ENCODE results near the gene CLIC6. TPM values are rescaled to one million over a fixed set of nuclear protein-coding genes. Genes with fewer than 3 reads are reported as not detected.

CLIC6 gene
- total and polyA plus RNA-seq, 2 of the 4 experiments (the other 2 are of a cell fraction), result not detected

- peaks cover 3% of the 10 kb centered on the region; the same call in 1 of the 2 replicates for H3K9me1 ChIP-seq (ENCODE audit: insufficient read depth, low read length)
- no peaks in the 10 kb centered on the region for H4K20me1 ChIP-seq (ENCODE audit: insufficient read depth, low read length)
- no peak overlapping the region for H2BK5ac ChIP-seq (ENCODE audit: low read depth, low read length, poor library complexity, severe bottlenecking)
- peaks cover 3% of the 10 kb centered on the region; the same call in 1 of the 2 replicates for H3K4me1 ChIP-seq (ENCODE audit: control insufficient read depth, insufficient read depth, low read length)
- CTCF ChIA-PET, result interaction anchor here (1.0 kb wide), 1 partner anchor 15 kb away, joined by 3 read pairs; no protein-coding TSS in a partner anchor
- no peak overlapping the region for H3K4me2 ChIP-seq (ENCODE audit: low read depth, low read length)
- no peaks in the 10 kb centered on the region for H3K36me3 ChIP-seq (ENCODE audit: control insufficient read depth, insufficient read depth, low read length)
- ATAC-seq (ENCODE audit: low read depth) (no peak), DNase-seq (no peak)
- no peak overlapping the region for H2AK5ac ChIP-seq (ENCODE audit: low read depth, low read length)
- dilution Hi-C loops (cut with HindIII; ENCODE audit: low sequenced_read_pairs, unreplicated experiment), result no loop called here
- POLR2A ChIA-PET (ENCODE audit: unreplicated experiment), result no interaction called here
- TF ChIP-seq MAFK (IDR thresholded peaks at IDR 0.05; ENCODE audit: low read depth, low read length) (no peak), CEBPB (IDR thresholded peaks at IDR 0.05; ENCODE audit: low read depth, low read length) (no peak), NFE2L2 (IDR thresholded peaks at IDR 0.05; ENCODE audit: low read depth, low read length) (no peak), ELK1 (IDR thresholded peaks at IDR 0.05; ENCODE audit: borderline replicate concordance, low read depth, low read length) (no peak), SMC3 (IDR thresholded peaks at IDR 0.05; ENCODE audit: low read depth, low read length) (no peak), MAZ (IDR thresholded peaks at IDR 0.05; ENCODE audit: borderline replicate concordance, low read depth, low read length) (no peak), CHD1 (IDR thresholded peaks at IDR 0.05; ENCODE audit: low read depth, low read length) (no peak), BHLHE40 (IDR thresholded peaks at IDR 0.05; ENCODE audit: low read depth, low read length) (no peak), POLR2A (IDR thresholded peaks at IDR 0.05; ENCODE audit: low read depth, low read length) (no peak), RFX5 (IDR thresholded peaks at IDR 0.05; ENCODE audit: low read depth, low read length) (no peak), FOS (IDR thresholded peaks at IDR 0.05; ENCODE audit: low read depth, low read length) (no peak)
- H3K18ac ChIP-seq (ENCODE audit: low read depth, low read length), result no peak overlapping the region
- H2BK15ac ChIP-seq (ENCODE audit: low read depth, low read length), result no peak overlapping the region
- no peak overlapping the region for H2BK20ac ChIP-seq (ENCODE audit: low read depth, low read length)
- peaks cover 35% of the 10 kb centered on the region for H3K27me3 ChIP-seq (ENCODE audit: control insufficient read depth, insufficient read depth, low read length)
- intact Hi-C loops (cut with micrococcal nuclease), result no loop called here
- H2AFZ ChIP-seq (replicated peaks; ENCODE audit: low read length, poor library complexity), result no peak overlapping the region
- no peak overlapping the region for H2BK120ac ChIP-seq (ENCODE audit: low read depth, low read length)
- no peak overlapping the region for H3K4me3 ChIP-seq (ENCODE audit: insufficient read depth, low read depth, low read length)
- in situ Hi-C loops (cut with MboI; ENCODE audit: low sequenced_read_pairs), result loop anchor here (25.0 kb wide), 2 partner anchors 682 to 1207 kb away; no protein-coding TSS in a partner anchor
- H3K79me1 ChIP-seq (ENCODE audit: low read depth in 1 of 2, low read length in 2 of 2), result no peaks in the 10 kb centered on the region
- H3K27ac ChIP-seq (ENCODE audit: insufficient read depth, low read length), result no peak overlapping the region
- no peak overlapping the region for H3K23ac ChIP-seq (ENCODE audit: low read depth, low read length)
- no peak overlapping the region for H3K9ac ChIP-seq (ENCODE audit: low read depth, low read length)
- H3K9me3 ChIP-seq (ENCODE audit: control insufficient read depth, insufficient read depth, low read length), result no peaks in the 10 kb centered on the region
- BruUV-seq (replicated peaks), result no TSS peak
- no peak overlapping the region for H3K4ac ChIP-seq (ENCODE audit: low read depth, low read length)
- H3K14ac ChIP-seq (replicated peaks; ENCODE audit: low read depth, low read length), result no peak overlapping the region
- WGBS, 2 experiments (ENCODE audit: extremely low coverage in 2 of 2, insufficient read length in 1 of 2), result 80% methylated on average over 2 of the region's 7 CpGs; no CpG with 5 or more reads in 1 of the 2 experiments
- no peak overlapping the region for H4K91ac ChIP-seq (ENCODE audit: insufficient read depth, low read depth, low read length)
- H3K56ac ChIP-seq (ENCODE audit: extremely low read depth, insufficient read depth, low read length), result no peak overlapping the region
- no peak overlapping the region for H4K5ac ChIP-seq (ENCODE audit: low read depth, low read length)
- H4K8ac ChIP-seq (ENCODE audit: low read depth in 2 of 2, low read length in 2 of 2), result no peak overlapping the region
- H2AK9ac ChIP-seq (replicated peaks; ENCODE audit: low read depth, low read length, poor library complexity), result no peak overlapping the region
Measured at GRCh38 chr21:34730194-34730593, 61.4 kb downstream of the CLIC6 start.

All from IMR-90 (cell line).